Bronchial epithelial cell (primary cell): ENCODE data around the gene CFAP161. TPM values are rescaled to one million over a fixed set of nuclear protein-coding genes. Genes with fewer than 3 reads are reported as not detected.
"Not testable (repeated sequence)": the region's sequence is repeated elsewhere in the genome, so short reads cannot be mapped to it uniquely, and the experiment has no call there.

Source experiments
- DNase-seq: peaks from one replicate; pipeline ENCODE4 v3.0.0-alpha.2; 2010; ENCODE audit warnings: low read depth
- FAIRE-seq: peaks from 2 replicates; lab custom pipeline; 2011; peaks lifted over from hg19 to GRCh38; lab: Jason Lieb, UNC
- H3K27me3 ChIP-seq: 2 replicates; pipeline ENCODE4 v1.5.1; 2011; ENCODE audit warnings: low read length; ENCODE audit not compliant: control insufficient read depth, insufficient read depth
- H3K36me3 ChIP-seq: 2 replicates; pipeline ENCODE4 v1.5.1; 2011; ENCODE audit warnings: low read length; ENCODE audit not compliant: control insufficient read depth, insufficient read depth
- H3K4me3 ChIP-seq: 2 replicates; pipeline ENCODE4 v1.5.1; 2011; ENCODE audit warnings: mild to moderate bottlenecking, low read depth, low read length, control low read depth
- CTCF ChIP-seq: IDR thresholded peaks from 2 replicates; pipeline ENCODE4 v1.5.1; 2011; ENCODE audit warnings: mild to moderate bottlenecking, moderate library complexity, low read length, control low read depth, inconsistent platforms; ENCODE audit not compliant: insufficient read depth, severe bottlenecking
- total RNA-seq: library from RNA; depleted of rRNA; stranded (reverse); fragments of >200 nt; gene quantifications from 2 replicates; pipeline ENCODE4 v1.2.1, GENCODE V29; 2014

Gene CFAP161
- total RNA-seq, 1 donor from 2014 or later, result 0.26 TPM

- DNase-seq, result peak; percentile 66
Observed at GRCh38 chr15:81117136-81117535, 16.9 kb upstream of the CFAP161 start.

GRCh38 chr15:81117581-81117980 lies 16.5 kb upstream of the CFAP161 start:
- no peaks in the 10 kb centered on the region for H3K27me3 ChIP-seq
- no peak overlapping the region for H3K4me3 ChIP-seq
- H3K36me3 ChIP-seq, result no peaks in the 10 kb centered on the region
- FAIRE-seq (no peak), DNase-seq (no peak)
- no peak for TF ChIP-seq CTCF

More at GRCh38 chr15:81117136-81117535, 16.9 kb upstream of the CFAP161 start:
- no peak for TF ChIP-seq CTCF
- Histone ChIP-seq H3K4me3 (no peak overlapping the region), H3K36me3 (no peaks in the 10 kb centered on the region), H3K27me3 (no peaks in the 10 kb centered on the region)
- FAIRE-seq, result no peak

GRCh38 chr15:81118361-81118760 lies 15.7 kb upstream of the CFAP161 start:
- FAIRE-seq (no peak), DNase-seq (peak; percentile 21)
- TF ChIP-seq CTCF, result no peak
- H3K36me3 ChIP-seq, result no peaks in the 10 kb centered on the region
- H3K27me3 ChIP-seq, result no peaks in the 10 kb centered on the region
- peak overlapping the region; percentile 12 for H3K4me3 ChIP-seq

GRCh38 chr15:81120069-81120468 lies 14.0 kb upstream of the CFAP161 start:
- Histone ChIP-seq H3K36me3 (no peaks in the 10 kb centered on the region), H3K27me3 (no peaks in the 10 kb centered on the region), H3K4me3 (no peak overlapping the region)
- DNase-seq, result peak; percentile 90
- no peak for TF ChIP-seq CTCF
- no peak for FAIRE-seq

- no peak for DNase-seq
- Histone ChIP-seq H3K36me3 (no peaks in the 10 kb centered on the region), H3K27me3 (no peaks in the 10 kb centered on the region), H3K4me3 (no peak overlapping the region)
- no peak for FAIRE-seq
- TF ChIP-seq CTCF, result no peak
Observed at GRCh38 chr15:81126892-81127291, 7.2 kb upstream of the CFAP161 start.

- H3K36me3 ChIP-seq, H3K4me3 ChIP-seq, FAIRE-seq, DNase-seq, H3K27me3 ChIP-seq: not testable (repeated sequence)
Observed at GRCh38 chr15:81141478-81141877, 7.4 kb downstream of the CFAP161 start.
